Peyer's patch (tissue), 4 donors: ENCODE data around the gene DOCK9.

ENCODE experiments used
- CTCF ChIP-seq, 6 experiments: fragments of 450-650 bp in 4 of 6; fragments of 200-600 bp in 2 of 6; sonication (generic) in 1 of 6; IDR thresholded peaks; one replicate each; pipeline ENCODE4 v1.5.1; 2017 to 2019; ENCODE audit warnings: antibody characterized with exemption in 6 of 6, mild to moderate bottlenecking in 3 of 6, moderate library complexity in 1 of 6
- POLR2A ChIP-seq, 2 donors: fragments of 450-650 bp; IDR thresholded peaks; one replicate each; pipeline ENCODE4 v1.5.1; 2017; ENCODE audit warnings: antibody characterized with exemption in 2 of 2, mild to moderate bottlenecking in 2 of 2, moderate library complexity in 2 of 2

GRCh38 chr13:98939660-98940191 lies 38.1 kb downstream of the DOCK9 start:
- TF ChIP-seq CTCF (IDR thresholded peaks at IDR 0.05): no peak
- TF ChIP-seq POLR2A (IDR thresholded peaks at IDR 0.05): no peak
